Cardiac fibroblast (primary cell): Measurements from ENCODE around the gene TNS1.

ENCODE experiments used
- DNase-seq, 2 donors: peaks; one replicate each; pipeline versions ENCODE4 v3.0.0 to v3.0.0-alpha.2; 2010; ENCODE audit warnings: low read depth in 2 of 2
- H3K4me3 ChIP-seq, 2 donors: replicated peaks in 1 of 2; 1 replicate in 1 of 2; 2 replicates in 1 of 2; pipeline ENCODE4 v1.5.1; 2011; ENCODE audit warnings: low read depth in 2 of 2, low read length in 2 of 2, mild to moderate bottlenecking in 2 of 2, moderate library complexity in 1 of 2
- CTCF ChIP-seq: IDR thresholded peaks from one replicate; pipeline ENCODE4 v1.5.1; 2011; ENCODE audit warnings: low read depth, mild to moderate bottlenecking, low read length, inconsistent platforms

TNS1 gene

GRCh38 chr2:217954971-217955740 lies 47.6 kb downstream of the TNS1 start:
- H3K4me3 ChIP-seq = no peak overlapping the region
- DNase-seq = no peak
- TF ChIP-seq CTCF = no peak

DNA sequence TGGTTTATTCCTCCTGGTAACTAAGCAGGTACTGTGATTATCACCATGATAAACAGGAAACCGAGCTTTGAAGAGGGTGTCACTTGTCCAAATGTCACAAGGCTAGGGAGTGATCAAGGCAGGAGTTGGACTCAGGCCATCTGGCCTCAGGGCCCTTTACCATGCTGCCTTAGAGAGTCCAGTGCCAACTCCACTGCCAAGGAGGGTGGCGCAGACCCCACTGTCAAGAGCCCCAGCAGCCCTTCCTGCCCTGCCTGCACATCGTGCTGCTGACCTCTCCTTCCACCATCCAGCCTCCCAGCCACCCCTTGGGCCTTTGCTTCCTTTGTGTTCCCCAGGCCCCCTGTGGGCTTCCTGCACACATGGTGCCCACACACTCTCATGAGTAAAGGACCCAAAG lies 48.3 kb downstream of the TNS1 start:
- no peak for DNase-seq
- no peak for TF ChIP-seq CTCF
- no peak overlapping the region for H3K4me3 ChIP-seq

- no peak for DNase-seq
- TF ChIP-seq CTCF = no peak
- no peak overlapping the region for H3K4me3 ChIP-seq
These were observed 48.7 kb downstream of the TNS1 start for GRCh38 chr2:217954051-217954450.

- no peak overlapping the region for H3K4me3 ChIP-seq
- DNase-seq = no peak
- no peak for TF ChIP-seq CTCF
These were observed 49.3 kb downstream of the TNS1 start for GRCh38 chr2:217953531-217953932.

DNA sequence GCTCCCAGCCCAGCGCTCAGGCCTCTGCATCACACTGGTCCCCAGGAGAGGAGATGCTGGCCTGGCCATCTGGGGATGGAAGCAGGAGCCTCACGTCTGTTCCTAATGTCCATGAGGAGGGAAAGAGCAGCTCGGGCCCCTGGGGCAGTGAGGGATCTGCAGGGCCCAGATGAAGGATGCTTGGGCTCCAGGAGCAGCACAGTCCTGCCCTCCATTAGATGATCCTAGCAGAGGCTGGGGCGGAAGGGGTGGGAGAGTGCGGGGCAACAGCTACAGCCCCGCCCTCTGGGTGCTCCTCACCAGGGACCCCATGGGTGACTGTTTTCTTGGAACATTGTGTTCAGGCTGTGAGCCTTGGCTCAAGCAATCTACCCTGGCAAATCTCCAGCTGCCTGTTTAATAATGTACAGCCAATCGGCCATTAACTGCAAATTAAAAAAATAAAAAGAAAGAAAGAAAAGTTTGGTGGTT lies 49.7 kb downstream of the TNS1 start:
- no peak for TF ChIP-seq CTCF
- H3K4me3 ChIP-seq = no peak overlapping the region
- DNase-seq = peak; percentile 44 to 54

DNA sequence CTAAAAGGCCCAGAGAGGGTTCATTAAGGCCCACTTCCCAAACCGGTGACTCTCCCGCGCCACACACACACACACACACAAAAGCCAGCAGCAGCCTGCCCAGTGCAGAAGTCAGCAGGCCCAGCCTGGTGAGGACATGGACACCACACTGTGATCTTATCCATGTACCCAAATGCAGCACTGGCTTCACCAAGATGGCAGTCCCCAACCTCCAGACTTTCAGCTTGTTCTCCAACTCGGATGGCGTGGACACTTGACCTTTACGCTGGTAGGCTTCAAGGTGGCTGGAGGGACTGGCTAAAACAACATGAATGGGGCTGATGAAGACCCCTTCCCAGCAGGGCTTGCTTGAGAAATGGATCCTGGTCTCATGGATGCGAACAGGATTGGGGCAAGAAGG lies 50.4 kb downstream of the TNS1 start:
- no peak overlapping the region for H3K4me3 ChIP-seq
- no peak for TF ChIP-seq CTCF
- DNase-seq = no peak
